Vagina (tissue), 2 donors: ENCODE measurements around the gene ENTPD7.

ENCODE experiments used
- CTCF ChIP-seq, 3 experiments: fragments of 450-650 bp in 2 of 3; fragments of 200-600 bp in 1 of 3; sonication (generic) in 1 of 3; IDR thresholded peaks; one replicate each; pipeline ENCODE4 v1.5.1; 2017 to 2019; ENCODE audit warnings: antibody characterized with exemption in 3 of 3, mild to moderate bottlenecking in 2 of 3, moderate library complexity in 2 of 3
- POLR2AphosphoS5 ChIP-seq, 2 donors: sonication (generic); formaldehyde crosslinking; IDR thresholded peaks; one replicate each; pipeline ENCODE4 v1.9.0; 2017; ENCODE audit warnings: antibody characterized with exemption in 2 of 2, mild to moderate bottlenecking in 2 of 2, low read depth in 1 of 2; ENCODE audit not compliant: insufficient read depth in 1 of 2

- TF ChIP-seq POLR2AphosphoS5 (IDR thresholded peaks at IDR 0.05; ENCODE audit: insufficient read depth in 1 of 2, low read depth in 1 of 2) (no peak), CTCF (IDR thresholded peaks at IDR 0.05) (no peak)
Measured at GRCh38 chr10:99731306-99732032, 72.2 kb downstream of the ENTPD7 start.
